Neuronal stem cell (in vitro differentiated cells): ENCODE data around the gene CARMIL1.

Experiments used
- DNase-seq: peaks from one replicate; pipeline ENCODE4 v3.0.0-alpha.2; 2013; ENCODE audit warnings: low spot score
- H2AFZ ChIP-seq: one replicate; pipeline ENCODE4 v1.6.1; 2013; ENCODE audit warnings: mild to moderate bottlenecking, low read length, inconsistent platforms
- H2AK5ac ChIP-seq: 2 replicates; pipeline ENCODE4 v1.6.1; 2013; ENCODE audit warnings: low read depth, mild to moderate bottlenecking, inconsistent platforms, low read length, moderate library complexity, mixed read lengths
- H2BK120ac ChIP-seq: 2 replicates; pipeline ENCODE4 v1.6.1; 2013; ENCODE audit warnings: low read depth, mild to moderate bottlenecking, inconsistent platforms, low read length, moderate library complexity, mixed read lengths
- H2BK12ac ChIP-seq: one replicate; pipeline ENCODE4 v1.6.1; 2013; ENCODE audit warnings: low read length, inconsistent platforms
- H2BK15ac ChIP-seq: 2 replicates; pipeline ENCODE4 v1.6.1; 2013; ENCODE audit warnings: mild to moderate bottlenecking, low read length, inconsistent platforms, mixed read lengths
- H2BK5ac ChIP-seq: one replicate; pipeline ENCODE4 v1.6.1; 2013; ENCODE audit warnings: inconsistent platforms, mild to moderate bottlenecking, low read length, moderate library complexity
- H3K14ac ChIP-seq: one replicate; pipeline ENCODE4 v1.6.1; 2013; ENCODE audit warnings: low read length, inconsistent platforms
- H3K18ac ChIP-seq: 2 replicates; pipeline ENCODE4 v1.6.1; 2013; ENCODE audit warnings: low read length, inconsistent platforms
- H3K23ac ChIP-seq: 2 replicates; pipeline ENCODE4 v1.6.1; 2013; ENCODE audit warnings: low read depth, mild to moderate bottlenecking, mixed read lengths, low read length, inconsistent platforms; ENCODE audit not compliant: poor library complexity
- H3K27ac ChIP-seq: replicated peaks from 3 replicates; pipeline ENCODE4 v1.5.1; 2013; ENCODE audit warnings: low read length, inconsistent platforms
- H3K27me3 ChIP-seq, 3 experiments: 2 replicates each; pipeline ENCODE4 v1.6.1; 2013; ENCODE audit warnings: low read length in 3 of 3, mild to moderate bottlenecking in 2 of 3, inconsistent platforms in 1 of 3, low read depth in 1 of 3, mixed read lengths in 1 of 3, moderate library complexity in 1 of 3; ENCODE audit not compliant: control insufficient read depth in 3 of 3, insufficient read depth in 3 of 3
- H3K36me3 ChIP-seq, 2 donors: replicated peaks in 1 of 2; 2 replicates each; pipeline ENCODE4 v1.6.1; 2013; ENCODE audit warnings: low read length in 2 of 2; ENCODE audit not compliant: control insufficient read depth in 2 of 2, insufficient read depth in 2 of 2
- H3K4ac ChIP-seq: 2 replicates; pipeline ENCODE4 v1.6.1; 2013; ENCODE audit warnings: inconsistent platforms, mild to moderate bottlenecking, low read length, moderate library complexity
- H3K4me1 ChIP-seq, 2 donors: 1 replicate in 1 of 2; 2 replicates in 1 of 2; pipeline ENCODE4 v1.6.1; 2013; ENCODE audit warnings: low read length in 2 of 2, low read depth in 1 of 2; ENCODE audit not compliant: control insufficient read depth in 2 of 2, insufficient read depth in 1 of 2
- H3K4me2 ChIP-seq: one replicate; pipeline ENCODE4 v1.6.1; 2013; ENCODE audit warnings: mild to moderate bottlenecking, low read length, inconsistent platforms; ENCODE audit not compliant: insufficient read depth, poor library complexity, severe bottlenecking
- H3K4me3 ChIP-seq, 2 donors: 2 replicates each; pipeline ENCODE4 v1.5.1; 2013; ENCODE audit warnings: low read length in 2 of 2, mild to moderate bottlenecking in 2 of 2, inconsistent platforms in 1 of 2, moderate library complexity in 1 of 2
- H3K79me1 ChIP-seq: one replicate; pipeline ENCODE4 v1.6.1; 2013; ENCODE audit warnings: low read depth, mild to moderate bottlenecking, inconsistent platforms, low read length, moderate library complexity
- H3K9ac ChIP-seq: one replicate; pipeline ENCODE4 v1.6.1; 2013; ENCODE audit warnings: mild to moderate bottlenecking, low read depth, low read length, inconsistent platforms; ENCODE audit not compliant: poor library complexity
- H3K9me3 ChIP-seq, 2 donors: replicated peaks in 1 of 2; 2 replicates each; pipeline versions ENCODE3 to v1.6.1; 2013; ENCODE audit warnings: low read length in 2 of 2, mild to moderate bottlenecking in 2 of 2, inconsistent platforms in 1 of 2, low read depth in 1 of 2, mixed read lengths in 1 of 2, moderate library complexity in 1 of 2; ENCODE audit not compliant: control insufficient read depth in 2 of 2, insufficient read depth in 1 of 2
- H4K8ac ChIP-seq: one replicate; pipeline ENCODE4 v1.6.1; 2013; ENCODE audit warnings: low read depth, mild to moderate bottlenecking, inconsistent platforms, low read length, moderate library complexity
- H4K91ac ChIP-seq: one replicate; pipeline ENCODE4 v1.6.1; 2013; ENCODE audit warnings: low read length, low read depth, mild to moderate bottlenecking, inconsistent platforms; ENCODE audit not compliant: poor library complexity
- WGBS, 2 donors: extraction: QIAGEN DNeasy Blood & Tissue Kit; methylation state at CpG; one replicate each; pipeline ENCODE4 v1.1.7; 2013; ENCODE audit warnings: missing lambda C conversion rate in 2 of 2, mixed read lengths in 1 of 2; ENCODE audit not compliant: insufficient read length in 2 of 2, insufficient replicate concordance in 1 of 2; ENCODE audit errors: extremely low coverage in 2 of 2; 5-methylcytosine and 5-hydroxymethylcytosine counted together

Gene CARMIL1

DNA sequence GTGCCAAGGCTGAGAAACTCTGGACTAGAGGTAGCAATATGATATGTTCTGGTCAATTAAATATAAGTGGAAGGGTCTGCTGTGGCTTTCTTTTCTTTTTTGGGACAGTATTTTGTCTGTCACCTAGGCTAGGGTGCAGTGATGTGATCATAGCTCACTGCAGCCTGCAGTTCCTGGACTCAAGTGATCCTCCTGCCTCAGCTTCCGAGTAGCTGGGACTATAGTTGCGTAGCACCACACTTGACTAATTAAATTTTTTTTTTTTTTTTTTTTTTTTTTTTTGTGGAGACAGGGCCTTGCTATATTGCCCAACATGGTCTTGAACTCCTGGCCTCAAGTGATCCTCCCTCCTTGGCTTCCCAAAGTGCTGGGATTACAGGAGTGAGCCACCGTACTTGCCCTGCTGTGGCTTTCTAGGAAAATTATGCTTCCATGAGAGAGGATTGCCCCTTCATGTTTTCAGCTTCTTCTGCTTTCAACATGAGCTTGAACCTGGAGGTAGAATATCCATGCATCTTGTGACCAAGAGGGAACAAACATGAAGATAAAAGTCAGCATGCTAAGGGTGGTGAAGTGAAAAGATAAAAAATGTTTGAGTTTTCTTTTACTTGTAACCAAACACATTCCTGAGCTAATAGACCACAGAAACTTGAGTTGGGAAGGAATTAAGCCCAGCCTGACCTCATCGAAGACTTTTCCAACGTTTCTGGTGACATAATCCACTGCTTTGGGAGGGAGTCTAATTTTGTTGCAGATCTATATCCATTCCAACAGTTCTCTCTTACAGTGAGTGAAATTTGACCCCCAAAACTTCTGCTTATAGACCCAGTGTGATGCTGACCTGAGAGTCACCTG, 75.1 kb downstream of the CARMIL1 start:
- H3K4me3 ChIP-seq = no peak overlapping the region
- no peak overlapping the region for H2AK5ac ChIP-seq
- H3K9ac ChIP-seq = no peak overlapping the region
- no peak overlapping the region for H3K4ac ChIP-seq
- H2AFZ ChIP-seq = no peak overlapping the region
- no peaks in the 10 kb centered on the region for H3K79me1 ChIP-seq
- no peak overlapping the region for H3K23ac ChIP-seq
- no peak overlapping the region for H2BK15ac ChIP-seq
- no peak overlapping the region for H4K8ac ChIP-seq
- DNase-seq = no peak
- H3K27me3 ChIP-seq = peaks cover 0 to 7% (median 0%) of the 10 kb centered on the region in 3 experiments
- H2BK120ac ChIP-seq = no peak overlapping the region
- peaks cover 3 to 7% of the 10 kb centered on the region in 2 donors for H3K4me1 ChIP-seq
- H3K18ac ChIP-seq = no peak overlapping the region
- no peak overlapping the region for H3K4me2 ChIP-seq
- H2BK5ac ChIP-seq = no peak overlapping the region
- H4K91ac ChIP-seq = no peak overlapping the region
- no peaks in the 10 kb centered on the region for H3K36me3 ChIP-seq
- no peak overlapping the region for H3K14ac ChIP-seq
- H3K27ac ChIP-seq = no peak overlapping the region
- H3K9me3 ChIP-seq = no peaks in the 10 kb centered on the region
- no CpG with 5 or more reads among the region's 5 CpGs for WGBS, 2 donors
- H2BK12ac ChIP-seq = no peak overlapping the region

DNA sequence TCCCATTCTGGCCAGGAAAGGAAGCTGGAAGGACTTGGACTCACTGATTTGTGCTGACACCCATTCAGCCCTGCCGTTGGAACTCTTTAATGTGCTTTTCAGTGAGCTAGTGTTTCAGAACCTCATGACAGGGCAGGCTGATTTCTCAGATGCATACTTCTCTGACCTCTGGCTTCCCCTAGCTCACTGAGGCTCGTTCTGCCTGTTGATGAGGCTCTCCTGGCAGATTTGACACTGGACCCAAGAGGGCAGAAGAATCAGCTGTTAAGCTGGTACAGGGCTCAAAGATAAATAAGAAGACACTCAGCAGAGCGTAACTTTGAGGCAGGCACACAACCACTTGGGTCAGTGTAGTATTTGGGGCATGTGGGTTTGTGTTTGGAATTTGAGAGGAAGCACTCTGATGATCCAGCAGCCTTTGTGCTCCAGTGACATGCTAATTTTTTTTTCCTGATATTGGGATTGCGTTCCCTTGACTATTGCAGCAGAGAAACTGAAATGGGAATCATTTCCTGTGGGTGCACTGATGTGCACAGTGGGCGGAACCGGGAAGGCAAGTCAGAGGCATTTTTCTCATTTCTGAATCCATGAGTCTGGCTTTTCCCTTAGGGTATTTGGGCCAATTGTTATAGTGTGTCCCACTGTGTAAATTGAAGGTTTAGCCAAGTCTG, 80.2 kb downstream of the CARMIL1 start:
- Histone ChIP-seq H3K79me1 (no peaks in the 10 kb centered on the region), H3K18ac (no peak overlapping the region), H3K14ac (no peak overlapping the region), H3K9me3 (no peaks in the 10 kb centered on the region), H2BK5ac (no peak overlapping the region), H2AFZ (peak overlapping the region; percentile 33), H3K23ac (no peak overlapping the region), H2AK5ac (no peak overlapping the region), H3K9ac (no peak overlapping the region), H3K27ac (no peak overlapping the region), H4K91ac (no peak overlapping the region), H3K4ac (no peak overlapping the region), H2BK15ac (no peak overlapping the region), H3K4me2 (no peak overlapping the region), H4K8ac (no peak overlapping the region), H3K4me3 (no peak overlapping the region), H2BK120ac (no peak overlapping the region), H3K27me3 (no peaks in the 10 kb centered on the region), H3K4me1 (peaks cover 7 to 14% of the 10 kb centered on the region in 2 donors), H3K36me3 (no peaks in the 10 kb centered on the region), H2BK12ac (no peak overlapping the region)
- DNase-seq = peak; percentile 6
- WGBS, 2 donors = no CpG with 5 or more reads among the region's 6 CpGs

DNA sequence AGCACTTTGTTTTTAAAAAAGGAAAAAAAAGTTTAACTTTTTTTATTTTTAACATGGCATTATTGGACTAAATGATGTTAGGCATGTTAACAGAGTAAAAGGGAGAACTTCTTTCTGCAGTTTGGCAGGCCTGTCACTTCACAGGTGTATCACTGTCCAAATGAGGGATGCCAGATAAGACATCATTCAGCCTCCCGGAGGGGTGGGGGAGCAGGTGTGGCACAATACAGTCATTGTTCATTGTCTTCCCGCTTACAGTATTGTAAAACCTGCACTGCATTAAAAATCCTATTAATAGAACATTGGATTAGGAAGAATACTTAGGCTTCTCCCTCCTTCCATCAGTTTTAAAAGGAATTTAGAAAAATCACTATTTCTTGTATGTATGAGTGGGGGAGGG, 80.7 kb downstream of the CARMIL1 start:
- Histone ChIP-seq H3K18ac (no peak overlapping the region), H4K8ac (no peak overlapping the region), H3K79me1 (no peaks in the 10 kb centered on the region), H2AFZ (no peak overlapping the region), H2BK5ac (no peak overlapping the region), H3K4me3 (no peak overlapping the region), H3K14ac (no peak overlapping the region), H3K4ac (no peak overlapping the region), H3K23ac (no peak overlapping the region), H3K9ac (no peak overlapping the region), H2BK12ac (no peak overlapping the region), H3K4me2 (no peak overlapping the region), H2AK5ac (no peak overlapping the region), H3K27me3 (no peaks in the 10 kb centered on the region), H2BK15ac (no peak overlapping the region), H3K27ac (no peak overlapping the region), H4K91ac (no peak overlapping the region), H3K36me3 (no peaks in the 10 kb centered on the region), H3K9me3 (no peaks in the 10 kb centered on the region), H3K4me1 (peaks cover 7 to 14% of the 10 kb centered on the region in 2 donors), H2BK120ac (no peak overlapping the region)
- no peak for DNase-seq
- WGBS, 2 donors = no CpG with 5 or more reads among the region's 2 CpGs

DNA sequence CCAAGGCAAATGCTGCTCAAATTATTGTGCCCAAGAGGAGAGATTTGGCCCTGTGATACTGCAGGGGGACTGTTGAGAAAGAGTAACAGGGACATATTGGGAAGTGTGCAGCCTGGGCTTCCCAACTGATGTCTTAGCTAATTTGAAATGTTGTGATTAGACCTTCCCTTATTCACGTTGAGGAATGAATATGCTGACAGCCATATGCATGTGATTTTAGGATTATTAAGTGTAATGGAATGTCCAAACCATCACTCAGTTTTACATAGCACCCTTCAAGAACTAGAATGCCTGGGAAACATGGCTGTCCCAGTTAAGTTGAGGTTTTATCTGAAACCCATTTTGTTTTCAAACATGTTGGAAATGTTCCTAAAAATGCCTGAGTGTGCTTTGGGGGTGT, 81.4 kb downstream of the CARMIL1 start:
- no CpG with 5 or more reads among the region's 1 CpG for WGBS, 2 donors
- no peak overlapping the region for H3K14ac ChIP-seq
- no peak overlapping the region for H2AFZ ChIP-seq
- no peak overlapping the region for H4K91ac ChIP-seq
- no peak overlapping the region for H2BK15ac ChIP-seq
- H3K27ac ChIP-seq = no peak overlapping the region
- H3K36me3 ChIP-seq = no peaks in the 10 kb centered on the region
- H3K4ac ChIP-seq = no peak overlapping the region
- H3K4me3 ChIP-seq = no peak overlapping the region
- H3K18ac ChIP-seq = no peak overlapping the region
- DNase-seq = no peak
- no peak overlapping the region for H2BK120ac ChIP-seq
- no peak overlapping the region for H3K9ac ChIP-seq
- H3K4me1 ChIP-seq = peaks cover 7 to 14% of the 10 kb centered on the region in 2 donors
- H4K8ac ChIP-seq = no peak overlapping the region
- H3K9me3 ChIP-seq = no peaks in the 10 kb centered on the region
- no peak overlapping the region for H2AK5ac ChIP-seq
- H3K4me2 ChIP-seq = no peak overlapping the region
- no peaks in the 10 kb centered on the region for H3K79me1 ChIP-seq
- H2BK5ac ChIP-seq = no peak overlapping the region
- no peak overlapping the region for H2BK12ac ChIP-seq
- no peaks in the 10 kb centered on the region for H3K27me3 ChIP-seq
- no peak overlapping the region for H3K23ac ChIP-seq
